NCI-H526 (cell line): ENCODE measurements around the gene ATP1A4.

Experiments
- DNase-seq, 2 experiments: peaks; one replicate each; lab custom pipeline; 2025; lab: John Stamatoyannopoulos, UW

The ATP1A4 gene

GRCh38 chr1:160228431-160228830, 77.0 kb downstream of the ATP1A4 start:
- DNase-seq = no peak

- DNase-seq = no peak
Observed at GRCh38 chr1:160232911-160233310, 81.5 kb downstream of the ATP1A4 start.
